Medulla oblongata (tissue), 1 donor: ENCODE results near the gene LDLRAD2.
"Not testable (repeated sequence)": the region's sequence is repeated elsewhere in the genome, so short reads cannot be mapped to it uniquely, and the experiment has no call there.

ENCODE experiments used
- DNase-seq: peaks from one replicate; pipeline ENCODE4 v3.0.0-alpha.2; 2015; ENCODE audit errors: extremely low spot score

The LDLRAD2 gene

DNA sequence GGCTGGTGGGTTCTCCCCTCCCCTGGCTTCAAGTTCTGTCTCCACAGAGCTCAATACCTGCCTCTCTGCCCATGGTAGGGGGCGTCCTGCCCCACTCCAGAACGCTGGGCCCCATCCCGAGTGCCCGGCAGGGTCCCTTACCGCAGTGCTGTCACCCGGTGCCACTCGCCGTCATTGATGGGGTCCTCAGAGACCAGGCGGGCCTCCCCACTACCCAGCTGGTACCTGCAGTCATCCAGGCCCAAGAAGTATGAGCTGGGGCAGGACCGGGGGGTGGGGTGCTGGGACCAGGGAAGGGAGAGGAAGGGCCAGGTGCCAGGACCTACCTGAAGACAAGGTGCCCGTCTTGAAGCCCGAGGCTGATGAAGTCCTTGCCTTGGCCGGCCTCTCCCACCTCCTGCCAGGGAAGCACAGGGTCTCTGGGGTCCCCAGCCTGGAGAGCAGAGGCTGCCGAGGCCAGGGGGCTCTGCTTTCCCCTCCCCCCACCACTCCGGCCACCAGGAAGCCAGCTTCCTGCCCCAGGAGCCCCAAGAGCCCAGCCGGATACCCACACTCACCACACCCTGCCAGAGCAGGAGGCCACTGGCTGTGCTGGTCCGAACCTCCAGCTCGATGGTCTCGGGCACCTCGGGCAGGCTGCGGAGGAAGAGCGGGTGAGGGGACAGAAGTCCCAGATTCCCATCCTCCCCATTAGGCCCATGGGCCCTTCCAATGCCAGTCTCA lies 12.1 kb downstream of the LDLRAD2 start:
- no peak for DNase-seq

GRCh38 chr1:21824926-21825325 lies 12.9 kb downstream of the LDLRAD2 start:
- DNase-seq = no peak

DNA sequence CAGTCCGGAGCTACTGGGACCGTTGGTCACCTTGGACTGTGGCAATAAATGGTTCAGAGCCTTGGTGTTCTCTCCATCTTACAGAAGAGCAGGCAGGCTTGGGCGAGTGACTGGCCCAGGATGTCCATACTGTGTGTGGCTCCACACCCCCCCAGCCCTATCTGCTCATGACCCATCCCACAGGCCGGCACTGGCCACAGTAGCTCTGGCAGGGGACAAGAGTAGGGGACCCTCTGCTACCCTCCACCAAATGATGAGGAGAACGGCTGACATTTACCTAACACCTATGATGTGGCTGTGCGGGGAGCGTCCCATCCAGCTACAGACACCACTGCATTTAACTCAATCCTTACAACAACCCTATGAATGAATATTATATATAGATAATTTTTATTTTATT lies 13.3 kb downstream of the LDLRAD2 start:
- no peak for DNase-seq

GRCh38 chr1:21826694-21827093 lies 14.6 kb downstream of the LDLRAD2 start:
- not testable (repeated sequence) for DNase-seq

GRCh38 chr1:21827141-21827679 lies 15.1 kb downstream of the LDLRAD2 start:
- no peak for DNase-seq

GRCh38 chr1:21828075-21828474 lies 16.0 kb downstream of the LDLRAD2 start:
- no peak for DNase-seq

GRCh38 chr1:21828506-21829210 lies 16.6 kb downstream of the LDLRAD2 start:
- no peak for DNase-seq

DNA sequence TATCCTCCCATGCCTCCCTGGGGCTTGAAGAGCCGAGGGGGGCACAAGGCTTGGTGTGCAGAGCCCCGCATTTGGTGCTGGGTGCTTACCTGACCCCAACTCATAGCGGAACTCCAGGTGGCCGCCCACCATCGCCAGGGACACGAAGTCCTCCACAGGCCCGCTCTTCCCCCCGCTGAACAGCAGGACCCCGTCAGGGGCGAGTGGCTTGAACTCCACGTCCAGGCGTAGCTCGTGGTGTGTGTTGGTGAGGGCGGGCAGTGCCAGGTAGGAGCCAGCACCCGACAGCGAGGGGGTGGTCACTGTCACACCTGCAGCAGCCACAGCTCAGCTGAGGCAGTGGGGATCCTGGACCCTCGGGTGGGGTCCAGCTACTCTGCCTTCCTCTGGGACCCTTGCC lies 17.2 kb downstream of the LDLRAD2 start:
- no peak for DNase-seq

GRCh38 chr1:21830792-21831453 lies 18.9 kb downstream of the LDLRAD2 start:
- DNase-seq = no peak

GRCh38 chr1:21831454-21831970 lies 19.4 kb downstream of the LDLRAD2 start:
- no peak for DNase-seq

DNA sequence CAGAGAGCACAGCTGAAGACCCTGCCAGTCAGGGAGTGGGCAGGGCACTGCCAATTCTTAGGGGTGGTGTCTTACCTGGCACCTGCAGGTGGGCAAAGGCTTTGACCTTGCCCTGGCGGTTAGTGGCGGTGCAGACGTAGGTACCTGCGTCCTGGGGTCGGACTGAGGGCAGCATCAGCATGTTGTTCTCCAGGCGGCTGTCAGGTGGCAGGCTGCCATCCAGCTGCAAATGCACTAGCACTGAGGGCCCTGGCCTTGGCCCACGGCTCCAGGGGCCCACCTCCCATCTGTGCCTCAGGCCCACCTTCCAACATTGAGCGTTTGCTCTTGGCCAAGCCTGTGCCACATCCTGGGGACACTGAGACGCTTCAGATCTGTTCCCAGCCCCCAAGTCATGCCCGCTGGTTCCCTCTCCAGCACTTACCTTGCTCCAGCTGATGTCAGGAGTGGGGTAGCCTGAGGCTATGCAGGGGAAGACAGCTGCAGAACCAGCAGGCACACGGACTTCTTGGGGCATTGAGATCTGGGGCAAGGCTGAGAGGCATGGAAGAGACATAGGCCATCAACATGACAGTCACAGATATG lies 21.4 kb downstream of the LDLRAD2 start:
- no peak for DNase-seq

DNA sequence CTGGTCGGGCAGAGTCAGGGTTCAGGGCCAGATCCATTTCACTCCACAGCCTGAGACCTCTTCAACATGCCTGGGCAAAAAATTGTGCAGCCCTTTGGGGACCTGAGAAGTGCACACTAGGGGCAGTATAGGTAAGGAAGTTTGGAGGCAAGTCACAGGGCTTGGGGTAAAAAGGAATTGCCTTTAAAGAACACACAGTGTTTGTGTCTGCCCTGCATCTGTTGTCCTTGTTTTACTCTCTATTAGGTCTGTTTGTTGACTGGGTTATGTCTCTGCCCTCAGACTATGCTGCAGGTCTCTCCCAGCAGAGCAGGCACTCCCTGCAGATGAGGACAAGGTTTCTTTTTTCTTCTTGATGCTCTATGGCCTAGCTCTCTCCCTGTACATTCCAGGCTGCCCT lies 22.0 kb downstream of the LDLRAD2 start:
- no peak for DNase-seq

GRCh38 chr1:21834666-21835065 lies 22.6 kb downstream of the LDLRAD2 start:
- DNase-seq = no peak

- no peak for DNase-seq
These were observed 23.9 kb downstream of the LDLRAD2 start for GRCh38 chr1:21836010-21836409.

- no peak for DNase-seq
These were observed 24.7 kb downstream of the LDLRAD2 start for GRCh38 chr1:21836729-21837128.

DNA sequence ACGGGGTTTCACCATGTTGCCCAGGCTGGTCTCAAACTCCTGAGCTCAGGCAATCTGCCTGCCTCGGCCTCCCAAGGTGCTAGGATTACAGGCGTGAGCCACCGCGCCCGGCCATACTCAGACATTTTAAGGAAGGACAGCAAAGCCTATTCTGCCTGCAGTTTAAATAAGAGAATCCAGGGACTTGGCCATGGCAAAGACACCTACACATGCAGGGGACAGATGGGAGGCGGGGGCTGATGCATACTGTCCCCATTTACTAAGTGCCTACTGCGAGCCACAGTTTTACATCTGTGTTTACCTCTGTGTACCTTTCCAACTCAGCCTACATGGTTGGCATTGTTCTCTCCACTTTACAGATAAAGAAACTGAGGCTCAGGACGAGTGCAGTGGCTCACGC lies 25.4 kb downstream of the LDLRAD2 start:
- no peak for DNase-seq

GRCh38 chr1:21838359-21839157 lies 26.5 kb downstream of the LDLRAD2 start:
- no peak for DNase-seq

DNA sequence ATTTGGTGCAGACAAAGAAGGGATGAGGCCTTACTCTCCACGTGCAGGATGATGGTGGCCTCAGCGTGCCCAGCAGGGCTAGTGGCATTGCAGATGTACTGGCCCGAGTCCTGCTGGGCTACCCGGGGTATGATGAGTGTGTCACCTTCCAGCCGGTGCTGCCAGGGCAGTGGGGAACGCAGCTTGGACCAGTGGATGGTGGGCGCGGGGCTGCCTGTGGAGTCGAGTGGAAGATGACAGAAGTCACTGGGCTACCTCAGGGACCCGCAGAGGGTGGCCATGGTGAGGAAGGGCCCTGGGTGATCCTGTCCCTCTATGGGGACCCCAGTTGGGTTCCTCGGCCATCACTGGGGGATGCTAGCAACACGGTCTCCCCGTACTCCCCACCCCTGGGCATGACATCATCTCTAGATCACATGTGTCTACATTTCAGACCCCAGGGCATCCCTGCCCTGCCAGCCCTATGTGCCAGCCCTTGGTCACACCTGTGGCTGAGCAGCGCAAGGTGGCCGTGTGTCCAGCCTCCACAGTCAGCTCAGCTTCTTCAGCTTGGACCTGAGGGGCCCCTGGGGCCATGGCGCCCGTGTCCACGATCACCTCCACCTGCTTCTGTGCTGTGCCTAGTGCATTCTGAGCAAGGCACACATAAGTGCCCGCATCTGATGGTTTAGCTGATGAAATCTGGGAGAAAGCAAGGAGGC lies 27.4 kb downstream of the LDLRAD2 start:
- DNase-seq = no peak

GRCh38 chr1:21840981-21841380 lies 28.9 kb downstream of the LDLRAD2 start:
- no peak for DNase-seq

- DNase-seq = no peak
These were observed 29.9 kb downstream of the LDLRAD2 start for GRCh38 chr1:21841852-21842466.
